Duodenal mucosa (tissue), 2 donors: ENCODE measurements around the gene LRRC8B.
A peak's percentile ranks its signal among the peaks of the same experiment; 100 is the strongest.

ENCODE experiments used
- H3K27ac ChIP-seq: one replicate; pipeline ENCODE4 v1.7.0; 2013; ENCODE audit warnings: low read depth, low read length
- H3K27me3 ChIP-seq, 2 donors: one replicate each; pipeline ENCODE4 v1.7.0; 2013; ENCODE audit warnings: low read length in 2 of 2, control low read depth in 1 of 2; ENCODE audit not compliant: insufficient read depth in 2 of 2, control insufficient read depth in 1 of 2
- H3K36me3 ChIP-seq, 2 donors: one replicate each; pipeline ENCODE4 v1.7.0; 2013; ENCODE audit warnings: low read length in 2 of 2, control low read depth in 1 of 2; ENCODE audit not compliant: insufficient read depth in 2 of 2, control insufficient read depth in 1 of 2
- H3K4me1 ChIP-seq, 2 donors: one replicate each; pipeline ENCODE4 v1.7.0; 2013; ENCODE audit warnings: low read length in 2 of 2, control low read depth in 1 of 2; ENCODE audit not compliant: insufficient read depth in 2 of 2, control insufficient read depth in 1 of 2
- H3K4me3 ChIP-seq, 2 donors: one replicate each; pipeline ENCODE4 v1.7.0; 2013; ENCODE audit warnings: low read length in 2 of 2, low read depth in 1 of 2
- H3K9ac ChIP-seq, 2 donors: one replicate each; pipeline ENCODE4 v1.7.0; 2013; ENCODE audit warnings: low read length in 2 of 2, low read depth in 1 of 2
- H3K9me3 ChIP-seq, 2 donors: one replicate each; pipeline ENCODE4 v1.7.0; 2013; ENCODE audit warnings: low read length in 2 of 2, control low read depth in 1 of 2; ENCODE audit not compliant: control insufficient read depth in 1 of 2

Gene LRRC8B

DNA sequence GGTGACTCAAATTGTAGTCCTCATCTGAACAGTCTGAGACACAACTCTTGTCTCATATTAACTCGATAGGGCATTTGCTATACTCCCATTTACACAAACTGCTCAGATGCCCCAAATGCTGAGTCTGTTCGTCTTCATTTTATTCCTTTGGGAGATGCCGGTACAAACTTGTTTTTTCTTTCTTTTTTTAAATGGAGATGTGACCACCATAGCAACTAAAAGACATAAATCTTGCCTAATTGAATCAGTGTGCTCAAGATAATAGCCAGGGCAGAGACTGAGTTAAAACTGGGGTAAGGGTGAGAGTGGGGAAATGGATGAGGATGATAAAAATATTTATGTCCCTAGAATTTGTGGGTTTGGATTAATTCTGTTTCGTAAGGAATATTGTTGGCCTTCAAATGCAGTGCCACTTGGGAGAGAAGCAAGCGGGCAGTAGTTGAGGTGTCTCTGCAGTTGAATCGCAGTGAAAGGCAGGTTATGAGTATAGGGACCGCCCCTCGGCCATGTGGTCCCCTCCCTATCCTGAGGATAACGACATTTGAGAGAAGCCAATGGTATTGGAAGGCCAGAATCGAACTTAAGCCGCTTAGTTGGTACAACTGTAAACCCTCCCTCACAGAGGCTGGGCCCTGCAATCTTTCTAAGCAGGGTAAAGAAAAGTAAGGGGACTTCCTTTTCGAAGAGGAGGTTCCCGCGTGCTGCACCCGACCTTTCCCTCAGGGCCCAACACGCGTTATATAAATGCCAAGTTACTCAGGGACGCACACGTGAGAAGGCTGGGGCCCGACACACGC lies 859 bp upstream of the LRRC8B start:
- H3K36me3 ChIP-seq, result no peaks in the 10 kb centered on the region
- peaks cover 9 to 22% of the 10 kb centered on the region in 2 donors for H3K4me1 ChIP-seq
- H3K9ac ChIP-seq, result peak overlapping the region; percentile 95 to 97
- H3K9me3 ChIP-seq, result no peaks in the 10 kb centered on the region
- H3K4me3 ChIP-seq, result peak overlapping the region; percentile 89 to 100
- H3K27me3 ChIP-seq, result no peaks in the 10 kb centered on the region
- peak overlapping the region; percentile 93 for H3K27ac ChIP-seq

DNA sequence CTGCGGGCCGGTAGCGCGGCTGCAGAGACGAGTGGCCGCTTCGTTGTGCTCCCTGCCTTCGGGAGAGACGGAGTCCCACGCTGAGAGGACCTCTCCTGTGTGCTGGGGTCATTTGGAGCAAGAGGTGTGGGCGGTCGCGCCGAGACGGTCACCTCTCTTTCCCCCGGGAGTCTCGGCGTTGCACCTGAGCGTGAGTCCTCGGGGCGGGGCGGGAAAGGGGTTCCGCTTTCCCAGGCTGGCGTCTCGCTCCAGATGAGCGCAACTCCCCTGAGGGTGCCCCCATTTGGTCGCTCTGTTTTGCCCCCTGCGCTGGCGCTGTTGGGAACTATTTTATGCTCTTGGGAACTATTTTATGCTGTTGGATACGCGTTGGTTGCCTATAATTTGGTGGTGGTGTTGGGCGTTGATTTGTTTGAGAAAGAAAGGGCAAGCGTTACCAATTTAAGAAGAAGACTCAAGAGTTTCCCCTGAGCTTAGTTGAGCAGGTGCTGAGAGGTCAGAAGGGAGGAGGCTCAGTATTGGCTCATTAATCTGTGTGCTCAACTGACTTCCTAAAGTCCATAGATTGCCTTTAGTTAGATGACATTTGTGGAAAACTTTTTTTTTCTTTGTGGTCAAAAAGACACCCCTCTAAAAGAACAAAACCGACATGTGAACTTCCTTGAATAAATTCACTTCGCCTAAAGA lies 683 bp downstream of the LRRC8B start:
- Histone ChIP-seq H3K36me3 (no peaks in the 10 kb centered on the region), H3K4me1 (peaks cover 9 to 22% of the 10 kb centered on the region in 2 donors), H3K4me3 (peak overlapping the region; percentile 89 to 100), H3K9ac (peak overlapping the region; percentile 95 to 99), H3K27me3 (no peaks in the 10 kb centered on the region), H3K27ac (peak overlapping the region; percentile 93), H3K9me3 (no peaks in the 10 kb centered on the region)

DNA sequence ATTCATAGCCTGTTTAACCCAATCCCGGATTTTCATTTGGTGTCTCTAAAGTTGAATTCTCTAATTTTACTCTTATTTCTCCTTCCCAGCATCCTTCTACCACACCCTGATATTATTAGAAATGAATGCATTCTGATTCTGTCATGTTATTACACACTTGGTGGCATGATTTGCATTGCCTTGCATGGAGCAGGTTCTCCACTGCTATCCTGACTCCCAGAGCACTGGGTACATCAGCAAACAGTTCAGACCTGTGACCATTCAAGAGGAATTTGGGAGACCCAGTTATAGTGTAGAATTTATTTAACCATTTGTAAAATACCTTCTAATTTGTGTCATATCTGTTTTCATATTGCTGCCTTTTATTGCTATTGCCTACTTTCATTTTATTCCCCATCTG lies 2.6 kb downstream of the LRRC8B start:
- Histone ChIP-seq H3K27ac (no peak overlapping the region), H3K4me3 (no peak overlapping the region), H3K4me1 (peaks cover 9 to 22% of the 10 kb centered on the region in 2 donors)

DNA sequence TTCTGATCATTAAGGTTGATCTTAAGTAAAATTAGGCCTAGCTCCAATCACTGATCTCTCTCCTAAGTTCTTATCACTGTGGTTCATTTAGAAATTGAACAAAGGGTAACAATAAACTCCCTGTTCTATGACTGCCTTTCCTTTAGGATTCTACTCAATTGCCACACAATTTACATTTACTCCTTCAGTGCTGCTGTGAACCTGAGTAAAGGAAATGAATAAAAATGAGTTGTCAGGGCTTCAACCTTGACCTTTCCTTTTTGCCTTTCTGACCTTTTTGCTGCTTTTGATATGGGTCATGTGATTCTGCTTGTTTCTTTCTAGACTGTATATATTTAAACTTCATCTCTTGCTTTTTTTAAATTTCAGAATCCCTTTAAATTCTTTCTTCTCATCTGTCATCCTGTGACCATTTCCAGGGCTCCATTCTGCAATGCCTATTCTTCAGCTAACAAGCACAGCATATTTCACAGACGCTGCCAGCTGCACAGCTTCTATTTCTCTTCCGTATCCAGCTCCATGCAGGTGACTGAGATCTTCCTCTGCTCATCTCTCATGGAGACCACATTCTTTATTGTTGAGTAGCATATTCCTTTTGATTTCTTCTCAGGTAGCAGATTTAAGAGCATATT lies 3.2 kb downstream of the LRRC8B start:
- H3K4me3 ChIP-seq, result no peak overlapping the region

More for the DNA sequence above, 2.6 kb downstream of the LRRC8B start:
- no peaks in the 10 kb centered on the region for H3K27me3 ChIP-seq
- H3K9me3 ChIP-seq, result no peaks in the 10 kb centered on the region
- H3K9ac ChIP-seq, result no peak overlapping the region
- no peaks in the 10 kb centered on the region for H3K36me3 ChIP-seq

DNA sequence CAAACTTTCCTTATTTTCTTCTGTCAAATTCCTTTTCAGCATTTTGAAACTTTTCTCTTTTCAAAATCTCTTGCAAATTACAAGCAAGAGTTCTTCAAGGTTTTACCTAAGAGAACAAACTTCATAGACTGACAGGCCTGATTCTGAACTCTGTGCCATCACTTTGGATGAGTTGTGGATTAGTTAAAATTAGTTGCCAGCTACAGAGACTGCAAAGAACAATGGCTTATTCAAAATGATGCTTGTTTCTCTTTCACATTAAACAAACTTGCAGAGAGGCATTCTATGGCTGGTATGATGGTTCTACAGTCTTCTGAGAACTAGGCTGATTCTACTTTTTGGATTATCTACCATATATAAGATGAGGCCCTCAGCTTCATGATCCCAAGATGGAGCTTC lies 3.8 kb downstream of the LRRC8B start:
- no peak overlapping the region for H3K27ac ChIP-seq

More for the DNA sequence above, 3.2 kb downstream of the LRRC8B start:
- no peaks in the 10 kb centered on the region for H3K36me3 ChIP-seq
- no peaks in the 10 kb centered on the region for H3K9me3 ChIP-seq
- no peak overlapping the region for H3K27ac ChIP-seq
- H3K4me1 ChIP-seq, result peaks cover 9 to 22% of the 10 kb centered on the region in 2 donors
- no peak overlapping the region for H3K9ac ChIP-seq
- H3K27me3 ChIP-seq, result no peaks in the 10 kb centered on the region

DNA sequence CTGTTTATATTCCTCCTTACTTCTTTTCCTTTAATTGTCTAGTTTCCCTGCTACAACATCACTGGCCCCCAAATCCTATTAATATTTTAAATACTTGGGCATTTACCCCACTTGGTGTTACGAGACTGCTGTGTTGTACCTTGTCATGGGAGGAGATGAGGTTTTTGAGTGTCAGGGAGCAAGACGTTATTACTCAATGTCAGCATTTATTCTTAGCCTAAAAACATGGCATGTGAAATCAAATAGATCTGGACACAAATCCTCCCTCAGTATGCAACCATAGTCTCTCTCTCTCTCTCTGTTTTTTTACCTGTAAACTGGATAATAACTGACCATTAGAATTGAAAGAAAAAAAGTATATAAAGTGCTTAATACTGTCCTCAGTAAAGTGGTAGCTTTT lies 4.6 kb downstream of the LRRC8B start:
- no peak overlapping the region for H3K4me3 ChIP-seq
- H3K4me1 ChIP-seq, result peaks cover 3 to 17% of the 10 kb centered on the region in 2 donors
- H3K27ac ChIP-seq, result no peak overlapping the region
- H3K36me3 ChIP-seq, result no peaks in the 10 kb centered on the region
- H3K9me3 ChIP-seq, result no peaks in the 10 kb centered on the region
- no peaks in the 10 kb centered on the region for H3K27me3 ChIP-seq
- H3K9ac ChIP-seq, result no peak overlapping the region

More for the DNA sequence above, 3.8 kb downstream of the LRRC8B start:
- Histone ChIP-seq H3K9me3 (no peaks in the 10 kb centered on the region), H3K36me3 (no peaks in the 10 kb centered on the region), H3K4me1 (peaks cover 9 to 22% of the 10 kb centered on the region in 2 donors), H3K4me3 (no peak overlapping the region), H3K9ac (no peak overlapping the region), H3K27me3 (no peaks in the 10 kb centered on the region)

DNA sequence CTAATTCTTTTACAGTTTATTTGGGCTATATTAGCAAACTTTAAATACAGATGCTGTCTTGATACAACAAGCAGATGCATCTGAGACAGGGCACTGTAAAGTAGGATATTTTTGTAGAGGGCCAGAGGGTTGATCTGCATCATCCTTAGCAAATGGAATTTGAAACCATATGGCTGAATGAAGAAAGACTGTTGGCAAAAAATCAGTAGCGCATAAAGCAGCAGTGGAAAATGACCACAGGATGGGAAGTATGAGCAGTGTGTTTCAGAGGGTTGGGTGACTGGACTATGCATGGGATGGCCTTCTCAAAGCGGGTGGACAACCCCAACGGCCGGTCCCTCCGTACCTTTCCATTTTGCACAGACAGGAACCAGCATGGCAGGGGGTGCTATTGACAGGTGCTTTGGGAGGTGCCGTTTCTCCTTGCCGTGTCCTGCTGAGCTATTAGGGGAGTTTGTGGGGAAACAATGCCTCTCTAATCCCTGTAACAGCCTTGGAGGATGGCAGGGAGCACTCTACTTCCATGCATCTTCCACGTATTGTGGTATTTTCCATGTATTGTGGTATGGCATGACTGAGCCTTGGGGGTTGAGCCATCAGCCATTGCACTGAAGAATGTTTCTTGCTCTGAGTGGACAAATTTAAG lies 5.9 kb downstream of the LRRC8B start:
- no peaks in the 10 kb centered on the region for H3K9me3 ChIP-seq
- no peak overlapping the region for H3K9ac ChIP-seq
- H3K36me3 ChIP-seq, result no peaks in the 10 kb centered on the region
- H3K27ac ChIP-seq, result no peak overlapping the region
- no peak overlapping the region for H3K4me3 ChIP-seq
- H3K4me1 ChIP-seq, result peaks cover 0 to 17% of the 10 kb centered on the region in 2 donors
- no peaks in the 10 kb centered on the region for H3K27me3 ChIP-seq

DNA sequence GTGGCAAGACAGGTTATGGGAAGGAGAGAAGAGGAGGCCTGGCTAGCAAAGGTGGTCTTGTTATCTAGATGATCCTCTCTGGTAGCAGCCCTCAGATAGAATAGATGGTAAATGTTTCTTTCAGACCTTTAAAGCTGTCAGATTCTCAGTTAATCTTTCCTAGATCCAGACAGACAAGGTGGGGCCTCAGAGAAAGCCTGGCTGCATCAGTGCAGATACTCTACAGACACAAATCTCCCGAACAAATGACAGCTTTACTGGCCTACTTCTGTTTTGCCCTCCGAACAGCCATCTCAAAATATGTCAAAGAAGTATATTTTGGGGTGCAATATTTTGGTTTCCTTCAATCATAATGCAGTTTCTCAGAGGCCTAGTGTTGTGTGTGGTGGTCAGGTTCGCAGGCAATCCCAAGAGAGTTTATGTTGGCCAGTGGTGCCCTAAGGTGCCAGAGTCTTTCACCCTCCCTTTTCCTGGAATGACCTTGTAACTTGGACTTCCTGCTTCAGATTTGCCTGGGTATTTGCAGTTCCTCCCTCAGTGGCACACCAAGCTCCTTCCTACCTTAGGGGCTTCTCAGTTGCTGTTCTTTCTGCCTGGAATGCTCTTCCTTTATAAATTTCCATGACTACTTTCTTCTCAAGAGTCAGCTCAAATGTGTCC lies 7.0 kb downstream of the LRRC8B start:
- Histone ChIP-seq H3K4me3 (no peak overlapping the region), H3K9me3 (no peaks in the 10 kb centered on the region), H3K27ac (no peak overlapping the region), H3K27me3 (no peaks in the 10 kb centered on the region), H3K4me1 (peaks cover 0 to 14% of the 10 kb centered on the region in 2 donors), H3K9ac (no peak overlapping the region), H3K36me3 (no peaks in the 10 kb centered on the region)

DNA sequence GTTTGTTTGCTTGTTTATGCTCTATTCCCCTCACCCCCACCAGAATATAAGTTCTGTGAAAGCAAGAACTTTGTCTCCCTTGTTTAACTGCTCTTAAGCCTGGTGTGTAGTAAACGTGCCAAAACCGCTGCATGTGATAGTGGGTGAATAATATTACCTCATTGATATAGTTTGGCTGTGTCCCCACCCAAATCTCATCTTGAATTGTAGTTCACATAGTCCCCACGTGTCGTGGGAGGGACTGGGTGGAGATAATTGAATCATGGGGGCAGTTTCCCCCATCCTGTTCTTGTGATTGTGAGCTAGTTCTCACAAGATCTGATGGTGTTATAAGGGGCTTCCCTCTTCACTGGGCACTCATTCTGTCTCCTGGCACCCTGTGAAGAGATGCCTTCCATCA lies 7.6 kb downstream of the LRRC8B start:
- no peak overlapping the region for H3K27ac ChIP-seq
- no peak overlapping the region for H3K4me3 ChIP-seq
- H3K9me3 ChIP-seq, result no peaks in the 10 kb centered on the region
- H3K27me3 ChIP-seq, result no peaks in the 10 kb centered on the region
- H3K4me1 ChIP-seq, result peaks cover 0 to 10% of the 10 kb centered on the region in 2 donors
- H3K36me3 ChIP-seq, result no peaks in the 10 kb centered on the region
- H3K9ac ChIP-seq, result no peak overlapping the region
